NCI-H774 (cell line): ENCODE measurements around the gene MINAR1.

Source experiments
- DNase-seq: peaks from one replicate; lab custom pipeline; 2025; lab: John Stamatoyannopoulos, UW

Gene MINAR1

DNA sequence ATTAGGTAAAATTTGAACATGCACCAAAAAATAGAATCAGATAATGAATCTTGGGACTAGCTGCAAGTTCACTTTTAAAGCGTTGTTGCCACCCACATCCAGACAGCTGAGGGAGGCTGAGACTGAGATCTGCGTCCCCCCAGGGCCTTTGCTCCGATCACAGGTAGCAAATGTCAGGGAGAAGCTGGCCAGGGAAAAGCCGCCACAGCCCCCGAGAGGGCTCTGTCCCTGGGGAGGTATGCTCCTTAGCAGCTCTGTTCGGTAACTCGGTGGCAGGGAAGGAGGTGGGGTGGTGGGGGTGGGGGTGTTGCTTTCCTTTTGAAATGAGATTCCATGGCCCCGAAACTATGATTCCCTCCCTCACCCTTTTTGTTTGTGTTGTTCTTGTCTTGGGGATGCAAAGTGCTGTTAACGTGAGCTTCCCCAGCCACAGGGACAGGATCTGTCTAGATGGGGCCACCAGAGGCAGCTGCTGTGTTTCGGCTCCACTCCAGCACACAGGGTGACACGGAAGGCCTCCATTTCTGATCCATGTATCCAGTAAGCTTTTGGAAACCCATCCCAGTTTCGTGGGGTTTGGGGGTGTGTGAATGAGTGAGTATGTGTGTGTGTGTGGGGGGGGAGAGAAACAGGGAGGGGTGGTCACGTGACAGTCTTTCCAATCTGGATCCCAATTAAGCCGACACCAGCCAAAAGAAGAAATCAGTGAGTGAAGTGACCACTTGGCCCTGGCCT lies 1.1 kb upstream of the MINAR1 start:
- no peak for DNase-seq

- DNase-seq, result no peak
Measured at GRCh38 chr15:79432345-79433275, 474 bp downstream of the MINAR1 start.

GRCh38 chr15:79433276-79433990 lies 1.3 kb downstream of the MINAR1 start:
- DNase-seq, result no peak

DNA sequence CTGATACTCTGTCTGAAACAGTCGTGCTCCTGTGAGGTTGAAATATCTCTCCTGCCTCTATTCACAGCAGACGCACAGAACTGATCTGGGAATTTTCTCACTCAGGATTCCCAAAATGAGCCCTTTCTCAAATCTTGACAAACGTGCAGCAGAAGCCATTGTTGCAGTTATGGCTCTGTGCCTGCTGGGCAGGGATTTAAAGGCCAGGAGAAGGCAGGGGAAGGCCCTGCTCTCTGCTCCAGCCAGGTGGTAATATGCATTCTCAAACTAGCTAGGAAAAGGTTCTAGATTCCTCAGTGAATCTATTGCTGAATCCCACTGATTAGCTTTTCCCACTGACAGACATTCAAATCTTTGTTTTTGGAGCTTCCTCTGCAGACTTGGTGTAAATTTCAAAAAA lies 2.2 kb downstream of the MINAR1 start:
- no peak for DNase-seq

DNA sequence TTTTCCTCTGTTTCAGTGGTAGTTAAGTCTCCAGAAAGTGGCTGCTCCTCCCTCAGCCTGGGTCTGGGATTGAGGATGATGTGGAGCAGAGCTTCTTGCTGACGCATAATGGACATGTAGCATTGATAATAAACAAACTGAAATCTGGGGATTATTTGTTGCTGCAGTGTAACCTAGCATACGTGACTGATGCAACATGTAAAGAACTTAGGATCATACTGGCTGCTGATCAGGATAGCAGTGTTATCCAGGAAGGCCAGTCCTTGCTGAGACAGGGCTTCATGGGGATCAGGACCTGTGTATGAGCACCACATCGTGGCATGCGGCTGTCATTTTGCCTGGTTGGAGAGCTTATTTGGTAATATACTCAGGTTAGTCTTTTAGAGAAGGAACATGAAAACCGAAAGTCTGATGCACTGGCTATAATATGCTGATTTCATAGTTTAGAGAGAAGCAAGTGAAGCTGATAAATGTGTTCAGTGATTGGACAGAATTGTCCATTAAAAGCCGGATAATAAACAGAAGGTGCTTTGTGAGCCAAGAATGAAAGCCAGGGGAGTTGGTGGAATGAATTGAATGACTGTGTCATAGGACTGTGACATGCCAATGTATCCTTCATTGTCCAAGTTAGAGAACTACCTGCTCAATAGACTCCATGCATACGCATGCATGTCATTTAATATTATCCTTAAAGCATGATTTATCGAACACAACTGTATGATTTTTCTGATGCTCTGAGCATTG lies 4.1 kb downstream of the MINAR1 start:
- no peak for DNase-seq

- no peak for DNase-seq
Measured at GRCh38 chr15:79437275-79438000, 5.3 kb downstream of the MINAR1 start.

GRCh38 chr15:79439236-79439635 lies 7.1 kb downstream of the MINAR1 start:
- DNase-seq, result no peak

- no peak for DNase-seq
Measured at GRCh38 chr15:79440355-79440908, 8.3 kb downstream of the MINAR1 start.

- DNase-seq, result peak; percentile 26
Measured at GRCh38 chr15:79442911-79443310, 10.8 kb downstream of the MINAR1 start.

DNA sequence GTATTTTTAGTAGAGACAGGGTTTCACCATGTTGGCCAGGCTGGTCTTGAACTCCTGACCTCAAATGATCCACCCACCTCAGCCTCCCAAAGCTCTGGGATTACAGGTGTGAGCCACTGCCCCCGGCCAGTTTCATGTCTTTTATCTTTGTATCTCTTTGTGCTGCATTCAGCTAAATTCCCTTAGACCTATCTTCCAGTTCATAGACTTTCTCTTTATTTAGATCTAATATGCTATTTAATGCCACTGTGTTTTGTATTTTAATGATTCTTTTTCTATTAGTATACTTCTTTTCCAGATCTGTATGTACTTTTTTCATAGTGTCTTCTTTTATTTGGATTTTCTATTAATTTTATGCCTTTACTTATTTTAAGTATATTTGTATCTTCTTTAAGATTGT lies 14.9 kb downstream of the MINAR1 start:
- DNase-seq, result no peak

DNA sequence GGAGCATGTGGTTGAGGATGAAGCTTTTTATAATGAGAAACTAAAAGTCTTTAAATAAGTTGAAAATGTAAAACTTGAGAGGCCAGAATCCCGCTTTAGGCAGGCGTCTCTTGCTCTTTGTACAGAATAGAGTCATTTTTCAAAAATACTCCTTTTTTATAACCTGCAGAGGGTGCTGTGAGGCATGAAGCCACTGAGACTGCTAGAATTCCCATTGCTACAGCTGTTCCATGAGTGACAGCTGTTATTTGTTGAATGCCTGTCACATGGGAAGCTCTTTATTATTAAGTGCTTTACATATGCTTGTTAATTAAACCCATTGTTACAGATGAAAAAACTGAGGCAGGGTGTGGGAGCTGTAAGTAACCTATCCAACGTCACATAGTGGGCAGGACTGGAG lies 18.5 kb downstream of the MINAR1 start:
- no peak for DNase-seq

DNA sequence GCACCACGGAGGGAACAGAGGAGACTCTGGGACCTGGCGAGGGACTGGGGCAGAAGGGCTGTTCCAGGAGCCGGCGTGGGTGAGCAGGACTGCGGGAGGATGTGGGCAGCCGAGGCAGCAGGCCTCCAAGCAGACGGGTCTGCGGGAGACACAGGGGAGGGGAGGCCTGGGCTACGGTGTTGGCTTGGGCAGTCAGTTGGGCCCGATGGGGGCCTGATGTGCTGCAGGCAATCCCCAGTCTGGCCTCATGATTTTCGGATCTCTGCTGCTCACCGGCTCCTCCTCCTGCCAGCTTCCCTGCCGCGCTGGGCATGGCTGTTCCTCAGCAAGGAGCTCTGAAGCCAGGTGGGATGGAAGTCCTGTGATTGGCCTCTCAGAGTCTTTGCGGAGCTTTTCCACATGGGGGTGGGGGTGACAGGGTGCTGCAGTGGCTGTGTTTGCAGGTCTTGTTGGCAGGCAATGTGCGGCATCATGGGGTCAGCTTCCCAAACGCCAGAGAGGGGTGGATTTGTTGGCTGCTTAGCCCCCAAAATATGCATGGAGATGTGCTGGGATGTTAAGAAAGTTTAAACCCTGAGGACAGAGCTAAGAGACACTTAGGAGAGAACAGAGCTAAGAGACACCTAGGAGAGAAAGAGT lies 19.3 kb downstream of the MINAR1 start:
- no peak for DNase-seq

- DNase-seq, result no peak
Measured at GRCh38 chr15:79452244-79453051, 20.3 kb downstream of the MINAR1 start.

DNA sequence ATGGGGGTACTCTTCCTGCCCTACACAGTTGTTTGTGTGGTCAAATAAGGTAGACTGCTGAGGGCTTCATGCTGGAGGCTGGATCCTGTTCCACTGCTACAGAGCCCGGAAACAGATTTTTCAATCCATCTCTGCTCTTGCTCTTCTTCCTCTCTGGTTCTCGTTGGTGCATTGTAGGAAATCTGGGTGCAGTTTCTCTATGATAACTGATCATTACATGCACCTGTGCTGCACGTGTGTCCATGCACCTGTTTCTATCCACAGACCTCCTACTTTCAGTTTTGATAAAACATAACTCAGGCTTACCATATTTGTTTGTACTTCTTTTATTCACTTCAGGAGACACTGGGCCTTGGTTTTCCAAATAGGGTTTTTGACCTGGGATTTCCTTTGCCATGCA lies 21.3 kb downstream of the MINAR1 start:
- DNase-seq, result no peak

- no peak for DNase-seq
Measured at GRCh38 chr15:79454063-79454462, 21.9 kb downstream of the MINAR1 start.

DNA sequence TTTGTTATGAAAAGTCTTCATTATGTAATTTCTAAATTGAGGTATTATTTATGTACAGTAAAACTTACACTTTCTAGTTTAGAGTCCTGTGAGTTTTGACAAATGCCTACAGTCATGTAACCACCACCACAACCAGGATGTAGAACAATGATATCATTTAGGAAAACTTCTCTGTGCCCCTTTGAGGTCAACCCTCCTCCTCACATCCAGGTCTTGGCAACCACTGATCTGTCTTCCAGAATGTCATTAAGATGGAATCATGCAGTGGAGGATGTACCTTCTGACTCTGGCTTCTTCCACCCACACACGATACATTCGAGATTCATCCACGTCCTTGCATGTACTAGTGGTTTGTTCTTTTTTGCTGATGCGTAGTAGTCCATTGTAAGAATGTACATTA lies 23.2 kb downstream of the MINAR1 start:
- no peak for DNase-seq

GRCh38 chr15:79455943-79456342 lies 23.8 kb downstream of the MINAR1 start:
- no peak for DNase-seq

GRCh38 chr15:79458491-79458890 lies 26.4 kb downstream of the MINAR1 start:
- DNase-seq, result no peak

- DNase-seq, result no peak
Measured at GRCh38 chr15:79459666-79460065, 27.5 kb downstream of the MINAR1 start.
